Activated CD8-positive, alpha-beta T cell treated with anti-CD3 and anti-CD28 coated beads for 36 hours (primary cell): ENCODE data around the gene INKA2. TPM values are rescaled to one million over a fixed set of nuclear protein-coding genes. Genes with fewer than 3 reads are reported as not detected.

Source experiments
- ATAC-seq: fragments of 200-7000 bp; cut with Tn5 transposase; one replicate; pipeline ENCODE4 v1.10.0; 2021; ENCODE audit warnings: mild to moderate bottlenecking, moderate library complexity
- CTCF ChIA-PET: fragments of 350-600 bp; sonication (Branson Sonifier 250); formaldehyde crosslinking; loops from one replicate; lab custom pipeline; 2021; ENCODE audit warnings: antibody characterized with exemption; lab: Charles Lee
- POLR2A ChIA-PET: fragments of 350-600 bp; sonication (Branson Sonifier 250); formaldehyde crosslinking; loops from one replicate; lab custom pipeline; 2021; ENCODE audit warnings: antibody characterized with exemption; lab: Charles Lee
- DNase-seq: peaks from one replicate; pipeline ENCODE4 v3.0.0-alpha.2; 2020
- H3K27ac Mint-ChIP-seq: one replicate; pipeline ENCODE4 v1.8.0; 2021; ENCODE audit warnings: mild to moderate bottlenecking, mixed read lengths
- H3K27me3 Mint-ChIP-seq: one replicate; pipeline ENCODE4 v1.8.0; 2021; ENCODE audit warnings: mixed read lengths
- H3K36me3 Mint-ChIP-seq: one replicate; pipeline ENCODE4 v1.8.0; 2021; ENCODE audit warnings: low read depth, mixed read lengths
- H3K4me1 Mint-ChIP-seq: one replicate; pipeline ENCODE4 v1.8.0; 2021; ENCODE audit warnings: low read depth, mixed read lengths
- H3K4me3 Mint-ChIP-seq: one replicate; pipeline ENCODE4 v1.8.0; 2021; ENCODE audit warnings: mild to moderate bottlenecking, moderate library complexity, mixed read lengths
- H3K9me3 Mint-ChIP-seq: one replicate; pipeline ENCODE4 v1.8.0; 2021; ENCODE audit warnings: mixed read lengths
- intact Hi-C: fragments of 100-400 bp; cut with micrococcal nuclease; formaldehyde crosslinking; loops from one replicate; pipeline ENCODE4 v1.10.0; 2022
- total RNA-seq, 2 experiments: library from RNA; stranded (reverse); gene quantifications; one replicate each; pipeline ENCODE4 v1.2.3, GENCODE V29; 2021
- TF ChIP-seq, protein P1 (sequence below): fragments of 200-600 bp; IDR thresholded peaks from one replicate; pipeline ENCODE4 v1.8.0; 2022; ENCODE audit warnings: antibody characterized with exemption, mild to moderate bottlenecking

INKA2 gene
- total RNA-seq, 2 experiments from 2014 or later, result 1.7 to 2.3 TPM

DNA sequence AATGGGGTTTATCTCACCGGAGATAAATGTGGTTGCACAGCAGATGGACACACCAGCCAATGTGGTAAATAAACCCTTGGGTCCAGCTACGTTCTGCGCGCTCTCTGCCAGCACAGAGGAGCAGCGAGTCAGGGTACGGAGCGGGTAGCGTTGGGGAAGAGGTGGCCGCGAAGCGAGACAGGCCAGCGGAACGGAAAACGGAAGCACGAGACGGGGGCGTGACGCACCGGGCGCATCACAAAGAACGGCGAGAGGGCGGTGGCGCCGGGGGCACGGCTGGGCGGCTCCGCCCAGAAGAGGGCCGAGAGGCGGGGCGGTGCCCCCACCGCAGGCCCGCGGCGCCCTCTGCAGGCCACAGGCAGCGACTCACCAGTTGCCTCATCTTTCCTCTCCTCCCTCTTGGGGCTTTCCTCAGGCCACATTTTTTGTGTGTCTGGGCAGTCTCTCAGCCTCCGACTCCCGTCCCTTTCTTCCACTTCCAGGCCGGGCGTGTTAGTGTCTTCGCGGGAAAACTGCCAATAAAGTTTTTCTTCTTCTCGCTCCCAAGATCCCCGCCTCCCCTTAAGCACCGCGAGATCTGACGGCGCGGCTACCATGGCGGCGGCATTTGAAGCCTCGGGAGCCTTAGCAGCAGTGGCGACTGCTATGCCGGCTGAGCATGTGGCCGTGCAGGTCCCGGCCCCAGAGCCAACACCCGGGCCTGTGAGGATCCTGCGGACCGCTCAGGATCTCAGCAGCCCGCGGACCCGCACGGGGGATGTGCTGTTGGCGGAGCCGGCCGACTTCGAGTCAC is 16.3 kb upstream of the INKA2 start, which contains the start of gene DDX20:
Gene DDX20 (plus strand): TSS at position 571 of the 793 bp plus-strand sequence. CDS start 24 bp downstream, at position 595.
- TF ChIP-seq, protein P1, sequence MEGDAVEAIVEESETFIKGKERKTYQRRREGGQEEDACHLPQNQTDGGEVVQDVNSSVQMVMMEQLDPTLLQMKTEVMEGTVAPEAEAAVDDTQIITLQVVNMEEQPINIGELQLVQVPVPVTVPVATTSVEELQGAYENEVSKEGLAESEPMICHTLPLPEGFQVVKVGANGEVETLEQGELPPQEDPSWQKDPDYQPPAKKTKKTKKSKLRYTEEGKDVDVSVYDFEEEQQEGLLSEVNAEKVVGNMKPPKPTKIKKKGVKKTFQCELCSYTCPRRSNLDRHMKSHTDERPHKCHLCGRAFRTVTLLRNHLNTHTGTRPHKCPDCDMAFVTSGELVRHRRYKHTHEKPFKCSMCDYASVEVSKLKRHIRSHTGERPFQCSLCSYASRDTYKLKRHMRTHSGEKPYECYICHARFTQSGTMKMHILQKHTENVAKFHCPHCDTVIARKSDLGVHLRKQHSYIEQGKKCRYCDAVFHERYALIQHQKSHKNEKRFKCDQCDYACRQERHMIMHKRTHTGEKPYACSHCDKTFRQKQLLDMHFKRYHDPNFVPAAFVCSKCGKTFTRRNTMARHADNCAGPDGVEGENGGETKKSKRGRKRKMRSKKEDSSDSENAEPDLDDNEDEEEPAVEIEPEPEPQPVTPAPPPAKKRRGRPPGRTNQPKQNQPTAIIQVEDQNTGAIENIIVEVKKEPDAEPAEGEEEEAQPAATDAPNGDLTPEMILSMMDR, result peak; percentile 84

DNA sequence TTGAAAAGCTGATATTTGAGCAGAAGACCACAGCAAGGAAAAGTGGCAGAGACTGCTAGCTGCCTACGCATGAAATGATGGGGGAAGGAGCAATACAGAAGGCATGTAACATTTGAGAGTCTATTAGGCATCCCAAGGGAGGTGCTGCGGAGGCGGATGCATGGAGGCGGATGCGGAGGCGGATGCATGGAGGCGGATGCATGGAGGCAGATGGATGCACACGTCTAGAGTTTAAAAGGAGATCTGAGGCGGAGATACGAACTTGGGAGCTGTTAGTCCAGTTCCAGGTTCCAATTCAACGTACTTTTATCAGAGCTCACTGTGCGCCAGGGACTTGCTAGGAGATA is 15.8 kb upstream of the INKA2 start:
- POLR2A ChIA-PET, result interaction anchor here (0.6 to 3.5 kb wide), 21 partner anchors 9 to 539 kb away, joined by 3 to 13 read pairs (median 4); partner anchors contain the start of genes INKA2, RAP1A and WDR77
- DNase-seq, result peak; percentile 58
- H3K9me3 Mint-ChIP-seq, result no peaks in the 10 kb centered on the region
- peak overlapping the region; percentile 88 for H3K4me3 Mint-ChIP-seq
- CTCF ChIA-PET, result interaction anchor here (0.6 to 3.0 kb wide), 20 partner anchors 8 to 313 kb away, joined by 3 to 22 read pairs (median 5); partner anchors contain the start of genes ADORA3, INKA2, TMIGD3 and WDR77
- peaks cover 29% of the 10 kb centered on the region for H3K4me1 Mint-ChIP-seq
- H3K27me3 Mint-ChIP-seq, result no peaks in the 10 kb centered on the region
- peak overlapping the region; percentile 98 for H3K27ac Mint-ChIP-seq
- ATAC-seq, result no peak
- peaks cover 23% of the 10 kb centered on the region for H3K36me3 Mint-ChIP-seq
- intact Hi-C loops, result loop anchor here (5.0 kb wide), 2 partner anchors 38 to 248 kb away; no protein-coding TSS in a partner anchor
- TF ChIP-seq, protein P1, result no peak

More for the DNA sequence above, 16.3 kb upstream of the INKA2 start, which contains the start of gene DDX20:
- Mint-ChIP-seq H3K27me3 (no peaks in the 10 kb centered on the region), H3K36me3 (peaks cover 26% of the 10 kb centered on the region), H3K27ac (peak within 1 kb of the TSS; percentile 98), H3K9me3 (no peaks in the 10 kb centered on the region), H3K4me1 (peaks cover 33% of the 10 kb centered on the region), H3K4me3 (peak within 1 kb of the TSS; percentile 88)
- peak; percentile 96 for DNase-seq
- intact Hi-C loops, result loop anchor here (5.0 kb wide), 1 partner anchor 248 kb away; no protein-coding TSS in a partner anchor
- ATAC-seq, result peak; percentile 93
- POLR2A ChIA-PET, result interaction anchor here (0.6 to 3.5 kb wide), 20 partner anchors 10 to 540 kb away, joined by 3 to 13 read pairs (median 4); partner anchors contain the start of genes INKA2, RAP1A and WDR77
- CTCF ChIA-PET, result interaction anchor here (0.6 to 3.0 kb wide), 24 partner anchors 8 to 313 kb away, joined by 3 to 25 read pairs (median 6); partner anchors contain the start of genes ADORA3, INKA2, TMIGD3 and WDR77

DNA sequence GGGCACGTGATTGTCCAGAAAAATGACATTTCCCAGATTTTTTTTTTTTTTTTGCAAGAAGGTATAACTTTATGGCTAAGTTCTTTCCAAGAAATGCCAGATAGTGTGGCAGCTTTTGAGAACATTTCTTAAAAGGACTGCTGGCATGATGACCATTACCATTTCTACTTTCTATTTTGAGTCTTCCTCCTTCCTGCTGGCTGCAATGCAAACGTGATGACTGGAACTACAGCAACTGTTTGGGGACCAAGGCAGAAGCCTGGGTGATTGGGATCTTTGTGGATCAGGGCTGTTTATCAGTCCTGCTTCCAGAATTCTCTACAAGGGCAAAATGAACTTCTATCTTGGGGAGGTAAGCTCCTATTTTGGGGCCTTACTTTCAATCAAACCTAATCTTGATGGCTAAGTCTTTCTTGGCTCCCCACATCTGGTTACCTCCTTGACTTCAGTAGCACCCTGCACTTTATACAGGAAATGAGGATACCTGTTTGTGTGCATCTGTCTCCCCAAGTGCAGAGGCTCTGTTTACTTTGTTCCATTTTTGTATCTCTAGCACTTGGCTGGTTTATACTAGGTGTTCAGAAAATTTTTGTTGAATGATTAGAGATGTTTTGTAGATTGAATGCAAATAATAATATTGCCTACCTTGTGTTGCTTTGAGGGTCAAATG is 12.8 kb upstream of the INKA2 start:
- peaks cover 13% of the 10 kb centered on the region for H3K4me1 Mint-ChIP-seq
- no peaks in the 10 kb centered on the region for H3K9me3 Mint-ChIP-seq
- POLR2A ChIA-PET, result interaction anchor here (0.7 to 1.9 kb wide), 3 partner anchors 13 to 243 kb away, joined by 3 to 11 read pairs (median 4); partner anchors contain the start of gene INKA2
- DNase-seq (no peak), ATAC-seq (no peak)
- intact Hi-C loops, result loop anchor here (5.0 kb wide), 1 partner anchor 35 kb away; no protein-coding TSS in a partner anchor
- peaks cover 6% of the 10 kb centered on the region for H3K36me3 Mint-ChIP-seq
- CTCF ChIA-PET, result interaction anchor here (1.0 to 6.9 kb wide), 9 partner anchors 9 to 289 kb away, joined by 3 to 76 read pairs (median 8); partner anchors contain the start of gene INKA2
- no peak overlapping the region for H3K4me3 Mint-ChIP-seq
- TF ChIP-seq, protein P1, result no peak
- H3K27ac Mint-ChIP-seq, result no peak overlapping the region
- H3K27me3 Mint-ChIP-seq, result no peaks in the 10 kb centered on the region

DNA sequence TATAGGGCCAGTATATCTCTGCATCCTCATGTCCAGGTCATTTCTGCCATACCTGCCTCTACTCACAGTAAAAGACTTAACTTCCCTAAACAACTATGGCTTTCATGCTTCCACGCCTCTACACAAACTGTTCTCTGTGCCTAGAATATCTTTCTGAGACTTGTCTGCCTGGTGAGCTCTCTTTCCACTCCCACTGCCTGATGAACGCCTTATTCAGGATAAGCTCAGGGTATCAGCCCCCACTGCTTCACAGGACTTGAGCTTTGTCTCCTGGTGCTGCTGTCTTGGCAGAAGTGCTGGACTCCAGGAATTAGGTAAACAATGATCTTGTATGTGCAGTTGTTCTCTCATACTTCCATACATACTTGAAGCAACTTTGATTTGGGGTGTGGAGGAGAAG is 11.7 kb upstream of the INKA2 start:
- ChIA-PET POLR2A (interaction anchor here (0.8 to 1.9 kb wide), 3 partner anchors 12 to 30 kb away, joined by 3 to 11 read pairs (median 3); partner anchors contain the start of gene INKA2), CTCF (interaction anchor here (1.0 to 6.9 kb wide), 10 partner anchors 8 to 288 kb away, joined by 3 to 76 read pairs (median 7); partner anchors contain the start of gene INKA2)
- H3K4me1 Mint-ChIP-seq, result peaks cover 7% of the 10 kb centered on the region
- no peak overlapping the region for H3K4me3 Mint-ChIP-seq
- intact Hi-C loops, result loop anchor here (5.0 kb wide), 1 partner anchor 34 kb away; no protein-coding TSS in a partner anchor
- no peak overlapping the region for H3K27ac Mint-ChIP-seq
- TF ChIP-seq, protein P1, result no peak
- no peaks in the 10 kb centered on the region for H3K27me3 Mint-ChIP-seq
- DNase-seq, result no peak
- H3K9me3 Mint-ChIP-seq, result no peaks in the 10 kb centered on the region
- ATAC-seq, result no peak
- no peaks in the 10 kb centered on the region for H3K36me3 Mint-ChIP-seq
